Measurements from ENCODE around the gene NTSR1. TPM values are rescaled to one million over a fixed set of nuclear protein-coding genes. Genes with fewer than 3 reads are reported as not detected.

Gene NTSR1
- total RNA-seq, 1 experiment from 2014 or later: 4.5 TPM

Other genes with a start within 250 kb of the NTSR1 start
- not detected in 2 replicates for gene GATA5, start 232.8 kb upstream of the NTSR1 start, total RNA-seq (2022)
- 23.8 and 27.0 TPM in 2 replicates for gene SLCO4A1, start 66.3 kb upstream of the NTSR1 start, total RNA-seq (2022)
- 16.9 and 17.8 TPM in 2 replicates for gene MRGBP, start 87.6 kb downstream of the NTSR1 start, total RNA-seq (2022)
- gene OGFR, start 96.0 kb downstream of the NTSR1 start, total RNA-seq (2022): 28.8 and 31.0 TPM in 2 replicates
- gene COL9A3, start 108.2 kb downstream of the NTSR1 start, total RNA-seq (2022): not detected in 2 replicates
- gene TCFL5, start 153.0 kb downstream of the NTSR1 start, total RNA-seq (2022): 10.8 and 12.8 TPM in 2 replicates
- 36.8 and 40.7 TPM in 2 replicates for gene DIDO1, start 217.7 kb downstream of the NTSR1 start, total RNA-seq (2022)
- gene GID8, start 229.3 kb downstream of the NTSR1 start, total RNA-seq (2022): 31.6 and 36.4 TPM in 2 replicates
- gene SLC17A9, start 243.9 kb downstream of the NTSR1 start, total RNA-seq (2022): 0.07 TPM in 1 of 2 replicates, not detected in the other

All from MCF 10A (cell line).